ENCODE data around the gene NTN3. TPM values are rescaled to one million over a fixed set of nuclear protein-coding genes. Genes with fewer than 3 reads are reported as not detected.

The NTN3 gene
- polyA plus RNA-seq, 1 of the 3 experiments (the other 2 are of a cell fraction): 0.28 TPM

DNA sequence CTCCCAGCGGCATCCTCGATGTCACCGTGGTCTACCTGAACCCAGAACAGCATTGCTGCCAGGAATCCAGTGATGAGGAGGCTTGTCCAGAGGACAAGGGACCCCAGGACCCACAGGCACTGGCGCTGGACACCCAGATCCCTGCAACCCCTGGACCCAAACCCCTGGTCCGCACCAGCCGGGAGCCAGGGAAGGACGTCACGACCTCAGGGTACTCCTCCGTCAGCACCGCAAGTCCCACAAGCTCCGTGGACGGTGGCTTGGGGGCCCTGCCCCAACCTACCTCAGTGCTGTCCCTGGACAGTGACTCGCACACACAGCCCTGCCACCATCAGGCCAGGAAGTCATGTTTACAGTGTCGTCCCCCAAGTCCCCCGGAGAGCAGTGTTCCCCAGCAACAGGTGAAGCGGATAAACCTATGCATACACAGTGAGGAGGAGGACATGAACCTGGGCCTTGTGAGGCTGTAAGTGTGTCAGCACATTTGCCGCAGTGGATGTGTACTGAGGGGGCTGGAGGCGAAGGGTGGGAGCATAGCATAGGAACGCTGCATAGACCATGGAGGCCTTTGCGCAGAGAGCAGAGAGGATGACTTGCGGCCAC is 14.4 kb upstream of the NTN3 start:
- Histone ChIP-seq H2AFZ (ENCODE audit: low read depth) (no peak overlapping the region), H3K27me3 (ENCODE audit: insufficient read depth) (no peaks in the 10 kb centered on the region), H3K36me3 (replicated peaks in 1 of 2; ENCODE audit: control insufficient read depth in 1 of 2, insufficient read depth in 2 of 2, low read length in 1 of 2) (peaks cover 8 to 31% of the 10 kb centered on the region in 2 experiments), H3K4me3 (ENCODE audit: low read depth in 2 of 2, low read length in 1 of 2) (no peak overlapping the region), H3K9ac (no peak overlapping the region), H3K9me3 (no peaks in the 10 kb centered on the region), H3K79me2 (ENCODE audit: insufficient read depth) (peaks cover 14% of the 10 kb centered on the region; the same call in 1 of the 2 replicates), H3K4me2 (no peak overlapping the region), H4K20me1 (ENCODE audit: insufficient read depth) (no peaks in the 10 kb centered on the region), H3F3A (replicated peaks; ENCODE audit: insufficient read depth) (peaks cover 16% of the 10 kb centered on the region), H3K9me2 (no peaks in the 10 kb centered on the region), H3K4me1 (ENCODE audit: control insufficient read depth in 1 of 2, insufficient read depth in 2 of 2, low read depth in 1 of 2, low read length in 1 of 2) (peaks cover 9 to 23% of the 10 kb centered on the region in 2 experiments; a peak in 2 of 4 replicates), H3K27ac (ENCODE audit: low read depth in 2 of 2, low read length in 1 of 2) (no peak overlapping the region)
- TF ChIP-seq TAF1 (IDR thresholded peaks at IDR 0.05; ENCODE audit: borderline replicate concordance, low read depth, low read length) (no peak), EZH2phosphoT487 (IDR thresholded peaks at IDR 0.05; ENCODE audit: borderline replicate concordance, low read depth) (no peak), POLR2AphosphoS5 (IDR thresholded peaks at IDR 0.05; ENCODE audit: low read depth, low read length) (no peak), SIN3A (IDR thresholded peaks at IDR 0.05; ENCODE audit: borderline replicate concordance, low read depth, low read length) (no peak), JUND (IDR thresholded peaks at IDR 0.05) (no peak), RCOR1 (IDR thresholded peaks at IDR 0.05; ENCODE audit: low read length) (no peak), FOXM1 (IDR thresholded peaks at IDR 0.05; ENCODE audit: low read depth) (no peak)
- TF ChIP-seq, protein P1, sequence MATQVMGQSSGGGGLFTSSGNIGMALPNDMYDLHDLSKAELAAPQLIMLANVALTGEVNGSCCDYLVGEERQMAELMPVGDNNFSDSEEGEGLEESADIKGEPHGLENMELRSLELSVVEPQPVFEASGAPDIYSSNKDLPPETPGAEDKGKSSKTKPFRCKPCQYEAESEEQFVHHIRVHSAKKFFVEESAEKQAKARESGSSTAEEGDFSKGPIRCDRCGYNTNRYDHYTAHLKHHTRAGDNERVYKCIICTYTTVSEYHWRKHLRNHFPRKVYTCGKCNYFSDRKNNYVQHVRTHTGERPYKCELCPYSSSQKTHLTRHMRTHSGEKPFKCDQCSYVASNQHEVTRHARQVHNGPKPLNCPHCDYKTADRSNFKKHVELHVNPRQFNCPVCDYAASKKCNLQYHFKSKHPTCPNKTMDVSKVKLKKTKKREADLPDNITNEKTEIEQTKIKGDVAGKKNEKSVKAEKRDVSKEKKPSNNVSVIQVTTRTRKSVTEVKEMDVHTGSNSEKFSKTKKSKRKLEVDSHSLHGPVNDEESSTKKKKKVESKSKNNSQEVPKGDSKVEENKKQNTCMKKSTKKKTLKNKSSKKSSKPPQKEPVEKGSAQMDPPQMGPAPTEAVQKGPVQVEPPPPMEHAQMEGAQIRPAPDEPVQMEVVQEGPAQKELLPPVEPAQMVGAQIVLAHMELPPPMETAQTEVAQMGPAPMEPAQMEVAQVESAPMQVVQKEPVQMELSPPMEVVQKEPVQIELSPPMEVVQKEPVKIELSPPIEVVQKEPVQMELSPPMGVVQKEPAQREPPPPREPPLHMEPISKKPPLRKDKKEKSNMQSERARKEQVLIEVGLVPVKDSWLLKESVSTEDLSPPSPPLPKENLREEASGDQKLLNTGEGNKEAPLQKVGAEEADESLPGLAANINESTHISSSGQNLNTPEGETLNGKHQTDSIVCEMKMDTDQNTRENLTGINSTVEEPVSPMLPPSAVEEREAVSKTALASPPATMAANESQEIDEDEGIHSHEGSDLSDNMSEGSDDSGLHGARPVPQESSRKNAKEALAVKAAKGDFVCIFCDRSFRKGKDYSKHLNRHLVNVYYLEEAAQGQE (IDR thresholded peaks at IDR 0.05; ENCODE audit: low read depth, low read length): no peak
- TF ChIP-seq, protein P2, sequence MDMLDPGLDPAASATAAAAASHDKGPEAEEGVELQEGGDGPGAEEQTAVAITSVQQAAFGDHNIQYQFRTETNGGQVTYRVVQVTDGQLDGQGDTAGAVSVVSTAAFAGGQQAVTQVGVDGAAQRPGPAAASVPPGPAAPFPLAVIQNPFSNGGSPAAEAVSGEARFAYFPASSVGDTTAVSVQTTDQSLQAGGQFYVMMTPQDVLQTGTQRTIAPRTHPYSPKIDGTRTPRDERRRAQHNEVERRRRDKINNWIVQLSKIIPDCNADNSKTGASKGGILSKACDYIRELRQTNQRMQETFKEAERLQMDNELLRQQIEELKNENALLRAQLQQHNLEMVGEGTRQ (IDR thresholded peaks at IDR 0.05; ENCODE audit: borderline replicate concordance, low read depth, low read length): no peak
- TF ChIP-seq, protein P3, sequence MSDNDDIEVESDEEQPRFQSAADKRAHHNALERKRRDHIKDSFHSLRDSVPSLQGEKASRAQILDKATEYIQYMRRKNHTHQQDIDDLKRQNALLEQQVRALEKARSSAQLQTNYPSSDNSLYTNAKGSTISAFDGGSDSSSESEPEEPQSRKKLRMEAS (IDR thresholded peaks at IDR 0.05; ENCODE audit: low read depth): no peak
- WGBS (ENCODE audit: low lambda C conversion rate): 96% methylated on average over 16 of the region's 21 CpGs
- no peak for DNase-seq
- ChIA-PET CTCF (interaction anchor here (0.7 to 1.6 kb wide), 5 partner anchors 12 to 116 kb away, joined by 3 to 6 read pairs (median 4); partner anchors contain the start of gene ABCA3), POLR2A (interaction anchor here (1.7 kb wide), 1 partner anchor 12 kb away, joined by 4 read pairs; no protein-coding TSS in a partner anchor)

DNA sequence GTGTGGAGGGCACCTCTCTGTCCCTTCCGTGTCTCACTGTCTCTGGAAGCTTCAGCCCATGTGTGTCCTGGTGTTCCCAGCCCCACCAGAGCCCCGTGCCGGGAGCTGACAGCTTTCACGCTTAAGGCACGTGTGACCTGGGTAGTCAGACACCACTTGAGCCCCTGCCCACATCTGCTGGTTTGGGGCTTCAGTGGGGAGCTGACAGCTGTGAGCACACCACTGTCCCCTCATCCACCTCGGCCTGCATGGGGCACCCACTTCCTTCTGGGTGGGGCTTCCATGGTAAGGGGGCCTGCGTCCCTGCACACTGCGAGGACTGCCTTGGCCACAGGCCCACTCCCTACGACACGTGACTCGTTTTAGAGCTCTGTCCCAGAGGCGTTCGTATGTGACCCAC is 13.8 kb upstream of the NTN3 start:
- Histone ChIP-seq H3K4me3 (ENCODE audit: low read depth in 2 of 2, low read length in 1 of 2) (no peak overlapping the region), H4K20me1 (ENCODE audit: insufficient read depth) (no peaks in the 10 kb centered on the region), H3K9ac (no peak overlapping the region), H3K27me3 (ENCODE audit: insufficient read depth) (no peaks in the 10 kb centered on the region), H2AFZ (ENCODE audit: low read depth) (no peak overlapping the region), H3K4me1 (ENCODE audit: control insufficient read depth in 1 of 2, insufficient read depth in 2 of 2, low read depth in 1 of 2, low read length in 1 of 2) (peaks cover 9 to 24% of the 10 kb centered on the region in 2 experiments; a peak in 2 of 4 replicates), H3K4me2 (no peak overlapping the region), H3K36me3 (replicated peaks in 1 of 2; ENCODE audit: control insufficient read depth in 1 of 2, insufficient read depth in 2 of 2, low read length in 1 of 2) (peaks cover 8 to 26% of the 10 kb centered on the region in 2 experiments), H3K9me2 (no peaks in the 10 kb centered on the region), H3K9me3 (no peaks in the 10 kb centered on the region), H3F3A (replicated peaks; ENCODE audit: insufficient read depth) (peaks cover 16% of the 10 kb centered on the region), H3K79me2 (ENCODE audit: insufficient read depth) (peaks cover 14% of the 10 kb centered on the region; the same call in 1 of the 2 replicates), H3K27ac (ENCODE audit: low read depth in 2 of 2, low read length in 1 of 2) (no peak overlapping the region)
- DNase-seq: no peak
- CTCF ChIA-PET: interaction anchor here (0.7 to 1.6 kb wide), 5 partner anchors 11 to 117 kb away, joined by 3 to 6 read pairs (median 4); partner anchors contain the start of gene ABCA3
- 94% methylated on average over 10 of the region's 13 CpGs for WGBS (ENCODE audit: low lambda C conversion rate)
- POLR2A ChIA-PET: interaction anchor here (1.7 kb wide), 1 partner anchor 11 kb away, joined by 4 read pairs; no protein-coding TSS in a partner anchor
- TF ChIP-seq EP300 (IDR thresholded peaks at IDR 0.05; ENCODE audit: borderline replicate concordance in 1 of 2, low read depth in 1 of 2, low read length in 1 of 2) (no peak), JUND (IDR thresholded peaks at IDR 0.05) (no peak), GABPA (IDR thresholded peaks at IDR 0.05; ENCODE audit: low read depth) (no peak), NFIC (IDR thresholded peaks at IDR 0.05; ENCODE audit: borderline replicate concordance) (no peak), MXI1 (IDR thresholded peaks at IDR 0.05; ENCODE audit: low read depth, low read length) (no peak), POLR2AphosphoS5 (IDR thresholded peaks at IDR 0.05; ENCODE audit: low read depth, low read length) (no peak), ELF1 (IDR thresholded peaks at IDR 0.05) (no peak), RCOR1 (IDR thresholded peaks at IDR 0.05; ENCODE audit: low read length) (no peak)
- TF ChIP-seq, protein P4, sequence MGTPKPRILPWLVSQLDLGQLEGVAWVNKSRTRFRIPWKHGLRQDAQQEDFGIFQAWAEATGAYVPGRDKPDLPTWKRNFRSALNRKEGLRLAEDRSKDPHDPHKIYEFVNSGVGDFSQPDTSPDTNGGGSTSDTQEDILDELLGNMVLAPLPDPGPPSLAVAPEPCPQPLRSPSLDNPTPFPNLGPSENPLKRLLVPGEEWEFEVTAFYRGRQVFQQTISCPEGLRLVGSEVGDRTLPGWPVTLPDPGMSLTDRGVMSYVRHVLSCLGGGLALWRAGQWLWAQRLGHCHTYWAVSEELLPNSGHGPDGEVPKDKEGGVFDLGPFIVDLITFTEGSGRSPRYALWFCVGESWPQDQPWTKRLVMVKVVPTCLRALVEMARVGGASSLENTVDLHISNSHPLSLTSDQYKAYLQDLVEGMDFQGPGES (IDR thresholded peaks at IDR 0.05; ENCODE audit: low read depth, low read length): no peak
- TF ChIP-seq, protein P1 (IDR thresholded peaks at IDR 0.05; ENCODE audit: low read depth, low read length): no peak
